Stimulated activated effector memory CD8-positive, alpha-beta T cell treated with anti-CD3 and anti-CD28 coated beads, Interleukin-12 subunit alpha, Interleukin-12 subunit beta, amount 100 ng/mL, for 72 hours (primary cell): ENCODE results near the gene ANO5.
"Not testable (repeated sequence)": the region's sequence is repeated elsewhere in the genome, so short reads cannot be mapped to it uniquely, and the experiment has no call there.

Source experiments
- ATAC-seq: fragments of 150-1000 bp; cut with Tn5 transposase; 2 replicates; pipeline ENCODE4 v1.10.0; 2021
- DNase-seq, 2 donors: peaks; one replicate each; pipeline ENCODE4 v3.0.0; 2021 to 2022; ENCODE audit warnings: low spot score in 2 of 2
- H3K27ac Mint-ChIP-seq: one replicate; pipeline ENCODE4 v1.8.0; 2022; ENCODE audit warnings: mild to moderate bottlenecking, mixed read lengths
- H3K36me3 Mint-ChIP-seq: one replicate; pipeline ENCODE4 v1.8.0; 2022; ENCODE audit warnings: mild to moderate bottlenecking, mixed read lengths
- H3K4me1 Mint-ChIP-seq: one replicate; pipeline ENCODE4 v1.8.0; 2022; ENCODE audit warnings: mixed read lengths
- H3K4me3 Mint-ChIP-seq: one replicate; pipeline ENCODE4 v1.8.0; 2022; ENCODE audit warnings: mild to moderate bottlenecking, mixed read lengths
- H3K9me3 Mint-ChIP-seq: one replicate; pipeline ENCODE4 v1.8.0; 2022; ENCODE audit warnings: mixed read lengths

ANO5 gene

GRCh38 chr11:22246992-22247391 is 54.1 kb downstream of the ANO5 start:
- Mint-ChIP-seq H3K4me3 (no peak overlapping the region), H3K4me1 (no peaks in the 10 kb centered on the region), H3K36me3 (no peaks in the 10 kb centered on the region), H3K27ac (no peak overlapping the region), H3K9me3 (no peaks in the 10 kb centered on the region)
- no peak for DNase-seq
- ATAC-seq = no peak

GRCh38 chr11:22249871-22250270 is 57.0 kb downstream of the ANO5 start:
- H3K27ac Mint-ChIP-seq = no peak overlapping the region
- H3K9me3 Mint-ChIP-seq = no peaks in the 10 kb centered on the region
- no peaks in the 10 kb centered on the region for H3K4me1 Mint-ChIP-seq
- no peaks in the 10 kb centered on the region for H3K36me3 Mint-ChIP-seq
- H3K4me3 Mint-ChIP-seq = no peak overlapping the region
- DNase-seq (no peak), ATAC-seq (no peak)

GRCh38 chr11:22256876-22257275 is 64.0 kb downstream of the ANO5 start:
- H3K9me3 Mint-ChIP-seq = no peaks in the 10 kb centered on the region

GRCh38 chr11:22263613-22264012 is 70.7 kb downstream of the ANO5 start:
- no peaks in the 10 kb centered on the region for H3K36me3 Mint-ChIP-seq
- ATAC-seq = no peak
- peaks cover under 1% of the 10 kb centered on the region for H3K9me3 Mint-ChIP-seq
- H3K4me1 Mint-ChIP-seq = no peaks in the 10 kb centered on the region
- no peak overlapping the region for H3K4me3 Mint-ChIP-seq
- no peak overlapping the region for H3K27ac Mint-ChIP-seq
- DNase-seq = no peak

More at GRCh38 chr11:22256876-22257275, 64.0 kb downstream of the ANO5 start:
- Mint-ChIP-seq H3K36me3 (no peaks in the 10 kb centered on the region), H3K4me1 (no peaks in the 10 kb centered on the region), H3K27ac (no peak overlapping the region), H3K4me3 (no peak overlapping the region)
- ATAC-seq = no peak
- no peak for DNase-seq

- H3K4me1 Mint-ChIP-seq, DNase-seq, H3K27ac Mint-ChIP-seq, H3K4me3 Mint-ChIP-seq, H3K36me3 Mint-ChIP-seq, H3K9me3 Mint-ChIP-seq, ATAC-seq: not testable (repeated sequence)
Observed at GRCh38 chr11:22268983-22269624, 76.2 kb downstream of the ANO5 start.

- Mint-ChIP-seq H3K36me3 (no peaks in the 10 kb centered on the region), H3K27ac (no peak overlapping the region), H3K9me3 (peaks cover 2% of the 10 kb centered on the region), H3K4me3 (no peak overlapping the region), H3K4me1 (no peaks in the 10 kb centered on the region)
- ATAC-seq (no peak), DNase-seq (no peak)
Observed at GRCh38 chr11:22273781-22274180, 80.9 kb downstream of the ANO5 start.

GRCh38 chr11:22275600-22275999 is 82.7 kb downstream of the ANO5 start:
- DNase-seq (no peak), ATAC-seq (no peak)
- H3K36me3 Mint-ChIP-seq = no peaks in the 10 kb centered on the region
- no peak overlapping the region for H3K4me3 Mint-ChIP-seq
- H3K9me3 Mint-ChIP-seq = no peaks in the 10 kb centered on the region
- no peak overlapping the region for H3K27ac Mint-ChIP-seq
- no peaks in the 10 kb centered on the region for H3K4me1 Mint-ChIP-seq

- Mint-ChIP-seq H3K36me3 (no peaks in the 10 kb centered on the region), H3K4me3 (no peak overlapping the region), H3K9me3 (no peaks in the 10 kb centered on the region), H3K27ac (no peak overlapping the region), H3K4me1 (no peaks in the 10 kb centered on the region)
- ATAC-seq = no peak
- no peak for DNase-seq
Observed at GRCh38 chr11:22276535-22276934, 83.7 kb downstream of the ANO5 start.

GRCh38 chr11:22284991-22285390 is 92.1 kb downstream of the ANO5 start:
- not testable (repeated sequence) for H3K36me3 Mint-ChIP-seq, H3K4me1 Mint-ChIP-seq, ATAC-seq, H3K4me3 Mint-ChIP-seq, H3K9me3 Mint-ChIP-seq, DNase-seq, H3K27ac Mint-ChIP-seq

GRCh38 chr11:22302368-22302767 is 109.5 kb downstream of the ANO5 start:
- Mint-ChIP-seq H3K4me3 (no peak overlapping the region), H3K4me1 (no peaks in the 10 kb centered on the region), H3K27ac (no peak overlapping the region), H3K36me3 (no peaks in the 10 kb centered on the region), H3K9me3 (no peaks in the 10 kb centered on the region)
- ATAC-seq (no peak), DNase-seq (no peak)

GRCh38 chr11:22304337-22304961 is 111.6 kb downstream of the ANO5 start:
- Mint-ChIP-seq H3K27ac (no peak overlapping the region), H3K9me3 (no peaks in the 10 kb centered on the region), H3K4me1 (no peaks in the 10 kb centered on the region), H3K4me3 (no peak overlapping the region), H3K36me3 (no peaks in the 10 kb centered on the region)
- DNase-seq (no peak), ATAC-seq (no peak)

- Mint-ChIP-seq H3K27ac (no peak overlapping the region), H3K36me3 (no peaks in the 10 kb centered on the region), H3K4me1 (no peaks in the 10 kb centered on the region), H3K9me3 (no peaks in the 10 kb centered on the region), H3K4me3 (no peak overlapping the region)
- no peak for DNase-seq
- ATAC-seq = no peak
Observed at GRCh38 chr11:22317656-22318055, 124.8 kb downstream of the ANO5 start.

GRCh38 chr11:22331771-22332170 is 138.9 kb downstream of the ANO5 start:
- Mint-ChIP-seq H3K9me3 (no peaks in the 10 kb centered on the region), H3K4me1 (no peaks in the 10 kb centered on the region), H3K27ac (no peak overlapping the region), H3K4me3 (no peak overlapping the region), H3K36me3 (no peaks in the 10 kb centered on the region)
- DNase-seq = no peak
- ATAC-seq = no peak
